Large intestine (tissue), 3 donors: ENCODE results near the gene GBP5. TPM values are rescaled to one million over a fixed set of nuclear protein-coding genes. Genes with fewer than 3 reads are reported as not detected.
"Not testable (repeated sequence)": the region's sequence is repeated elsewhere in the genome, so short reads cannot be mapped to it uniquely, and the experiment has no call there.

Experiments used
- DNase-seq, 2 donors: peaks; one replicate each; pipeline versions ENCODE4 v3.0.0 to v3.0.0-alpha.2; 2013
- H3K27ac ChIP-seq: one replicate; pipeline ENCODE4 v1.5.1; 2013; ENCODE audit warnings: low read length
- H3K27me3 ChIP-seq: 2 replicates; pipeline ENCODE4 v1.6.1; 2013; ENCODE audit warnings: low read length; ENCODE audit not compliant: control insufficient read depth, insufficient read depth
- H3K36me3 ChIP-seq: 2 replicates; pipeline ENCODE4 v1.6.1; 2013; ENCODE audit warnings: low read length; ENCODE audit not compliant: control insufficient read depth, insufficient read depth
- H3K4me1 ChIP-seq: one replicate; pipeline ENCODE4 v1.6.1; 2013; ENCODE audit warnings: low read length; ENCODE audit not compliant: control insufficient read depth, insufficient read depth
- H3K4me3 ChIP-seq: one replicate; pipeline ENCODE4 v1.5.1; 2013; ENCODE audit warnings: low read length
- H3K9me3 ChIP-seq: one replicate; pipeline ENCODE4 v1.6.1; 2013; ENCODE audit warnings: mild to moderate bottlenecking, low read depth, low read length, moderate library complexity; ENCODE audit not compliant: control insufficient read depth
- WGBS: methylation state at CpG from one replicate; pipeline ENCODE4 v1.1.5; 2013; ENCODE audit warnings: low lambda C conversion rate; ENCODE audit not compliant: insufficient coverage; 5-methylcytosine and 5-hydroxymethylcytosine counted together
- polyA plus RNA-seq: library from polyadenylated mRNA; unstranded; fragments of 120-200 nt; gene quantifications from one replicate; pipeline ENCODE4 v1.2.1, GENCODE V29; 2013

GBP5 gene
- polyA plus RNA-seq, 1 donor: 1.7 TPM

DNA sequence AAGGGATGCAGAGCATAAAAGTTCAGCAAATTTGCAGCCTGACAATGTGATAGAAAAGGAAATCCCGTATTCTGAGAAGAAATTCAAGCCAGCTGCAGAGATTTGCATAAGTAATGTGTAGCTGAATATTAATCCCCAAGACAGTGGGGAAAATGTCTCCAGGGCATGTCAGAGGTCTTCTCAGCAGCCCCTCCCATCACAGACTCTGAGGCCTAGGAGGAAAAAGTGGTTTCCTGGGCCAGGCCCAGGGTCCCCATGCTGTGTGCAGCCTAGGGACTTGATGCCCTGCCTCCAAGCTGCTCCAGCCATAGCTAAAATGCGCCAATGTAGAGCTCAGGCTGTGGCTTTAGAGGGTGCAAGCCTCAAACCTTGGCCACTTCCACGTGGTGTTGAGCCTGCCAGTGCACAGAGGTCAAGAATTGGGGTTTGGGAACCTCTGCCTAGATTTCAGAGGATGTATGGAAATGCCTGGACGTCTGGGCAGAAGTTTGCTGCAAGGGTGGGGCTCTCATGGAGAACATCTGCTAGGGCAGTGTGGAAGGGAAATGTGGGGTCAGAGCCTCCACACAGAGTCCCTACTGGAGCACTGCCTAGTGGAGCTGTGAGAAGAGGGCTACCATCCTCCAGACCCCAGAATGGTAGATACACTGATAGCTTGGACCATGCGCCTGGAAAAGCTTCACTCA is 11.6 kb upstream of the GBP5 start:
- not testable (repeated sequence) for H3K36me3 ChIP-seq, DNase-seq, H3K9me3 ChIP-seq, H3K4me1 ChIP-seq, H3K27ac ChIP-seq, H3K27me3 ChIP-seq, H3K4me3 ChIP-seq
- WGBS: no CpG with 5 or more reads among the region's 5 CpGs

DNA sequence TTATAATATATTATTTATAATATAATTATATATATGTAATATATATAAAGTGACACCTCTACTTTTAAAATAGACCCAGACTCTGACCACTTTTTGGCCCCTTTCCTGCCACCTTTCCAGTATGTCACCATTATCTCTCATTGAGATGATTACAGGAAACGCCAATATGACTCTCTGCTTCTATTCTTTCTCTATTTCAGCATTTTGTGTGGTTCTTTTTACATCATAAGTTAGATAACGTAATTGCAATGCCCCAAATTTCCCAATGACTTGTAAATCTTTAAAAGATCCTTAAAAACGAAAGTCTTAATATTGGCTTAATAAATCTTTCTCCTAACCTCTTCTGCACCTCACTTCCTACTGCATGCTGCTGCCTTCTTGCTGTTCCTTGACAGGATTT is 8.1 kb upstream of the GBP5 start:
- no peaks in the 10 kb centered on the region for H3K36me3 ChIP-seq
- peaks cover 4% of the 10 kb centered on the region for H3K9me3 ChIP-seq
- no peak overlapping the region for H3K4me3 ChIP-seq
- H3K4me1 ChIP-seq: no peaks in the 10 kb centered on the region
- no peaks in the 10 kb centered on the region for H3K27me3 ChIP-seq
- 87% methylated on average over 3 of the region's 3 CpGs for WGBS
- no peak for DNase-seq
- no peak overlapping the region for H3K27ac ChIP-seq

DNA sequence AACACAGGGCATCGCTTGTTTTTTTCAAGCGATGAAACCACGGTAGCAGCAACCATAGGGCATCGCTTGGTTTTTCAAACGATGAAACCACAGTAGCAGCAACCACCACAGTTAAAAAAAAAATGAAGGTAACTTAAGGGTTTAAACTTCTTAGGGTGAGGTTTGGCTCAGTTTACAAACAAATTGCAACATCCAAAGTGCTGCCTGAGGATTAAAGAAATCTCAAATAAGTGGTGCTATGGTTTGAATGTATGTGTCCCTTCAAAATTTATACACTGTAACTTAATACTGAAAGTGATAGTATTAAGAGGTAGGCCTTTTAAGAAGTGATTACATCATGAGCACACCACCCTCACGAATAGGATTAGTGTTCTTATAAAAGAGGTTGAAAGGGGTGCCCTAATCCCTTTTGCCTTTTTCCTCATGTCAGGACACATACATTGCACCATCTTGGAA is 6.4 kb upstream of the GBP5 start:
- Histone ChIP-seq H3K4me3 (no peak overlapping the region), H3K9me3 (no peaks in the 10 kb centered on the region), H3K27ac (no peak overlapping the region), H3K4me1 (no peaks in the 10 kb centered on the region), H3K36me3 (no peaks in the 10 kb centered on the region), H3K27me3 (no peaks in the 10 kb centered on the region)
- no peak for DNase-seq
- 92% methylated on average over 4 of the region's 6 CpGs for WGBS

DNA sequence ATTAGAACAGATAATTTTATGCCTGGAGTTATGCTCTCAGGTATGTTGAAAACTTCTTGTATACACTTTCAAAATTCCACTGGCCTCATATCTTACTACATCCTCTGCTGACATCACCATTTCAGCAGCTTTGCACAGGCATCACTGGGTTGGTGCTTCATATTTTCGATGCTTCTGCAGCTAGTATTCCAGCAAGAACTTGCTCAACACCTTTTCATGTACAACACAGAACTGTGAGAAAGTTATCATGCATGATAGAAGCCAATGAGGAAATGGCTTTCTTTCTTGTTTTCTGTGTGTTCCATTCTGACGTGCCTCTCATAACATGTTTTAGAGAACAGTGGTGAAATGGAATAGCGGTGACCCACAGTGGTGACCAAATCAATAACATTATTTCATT is 5.1 kb upstream of the GBP5 start:
- Histone ChIP-seq H3K27me3 (no peaks in the 10 kb centered on the region), H3K36me3 (no peaks in the 10 kb centered on the region), H3K9me3 (peaks cover 6% of the 10 kb centered on the region), H3K4me1 (no peaks in the 10 kb centered on the region), H3K4me3 (no peak overlapping the region), H3K27ac (no peak overlapping the region)
- WGBS: 70% methylated on average over 2 of the region's 3 CpGs
- DNase-seq: no peak

DNA sequence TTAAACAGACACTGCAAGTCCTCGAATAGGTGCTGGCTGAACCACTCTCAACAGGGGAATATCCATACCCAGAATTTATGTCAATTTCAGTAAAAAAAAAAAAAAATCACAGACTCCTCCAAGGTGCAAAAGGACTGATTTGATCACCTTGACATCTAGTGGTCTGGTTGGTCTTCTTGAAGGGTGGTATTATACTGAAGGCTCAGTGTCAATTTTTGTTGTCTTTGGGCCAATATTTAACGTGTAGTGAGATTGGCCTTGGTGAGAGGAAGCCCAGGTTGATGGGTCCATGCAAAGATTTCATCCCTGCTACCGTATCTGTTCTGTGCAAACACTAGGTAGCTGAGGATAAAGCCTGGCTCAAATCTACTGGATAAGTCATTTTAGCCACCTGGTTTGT is 4.0 kb upstream of the GBP5 start:
- Histone ChIP-seq H3K4me1 (no peaks in the 10 kb centered on the region), H3K27me3 (no peaks in the 10 kb centered on the region), H3K4me3 (no peak overlapping the region), H3K36me3 (no peaks in the 10 kb centered on the region), H3K9me3 (peaks cover 6% of the 10 kb centered on the region), H3K27ac (no peak overlapping the region)
- DNase-seq: no peak
- no CpG with 5 or more reads among the region's 3 CpGs for WGBS

DNA sequence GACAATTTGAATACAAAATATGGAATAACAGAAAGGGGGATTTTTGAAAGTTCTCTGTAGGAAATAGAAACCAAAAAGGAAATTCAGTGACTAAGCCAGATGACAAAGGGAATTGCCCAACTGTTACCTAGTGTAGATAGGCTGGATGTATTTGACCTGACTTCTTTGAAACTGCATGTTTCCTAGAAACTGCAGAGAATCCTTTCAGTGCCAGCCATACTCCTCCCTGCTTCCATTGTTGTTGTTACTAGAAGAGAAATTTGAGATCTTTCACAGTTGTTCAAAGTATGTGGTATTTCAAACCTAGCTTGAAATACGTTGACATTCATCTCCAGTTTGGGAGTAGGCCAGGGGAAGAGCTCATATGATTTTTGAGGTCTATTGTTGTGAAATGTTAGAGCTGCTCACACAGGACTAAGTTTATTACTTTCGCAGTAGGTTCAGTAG is 1.8 kb upstream of the GBP5 start:
- H3K4me3 ChIP-seq: no peak overlapping the region
- WGBS: no CpG with 5 or more reads among the region's 2 CpGs
- no peaks in the 10 kb centered on the region for H3K27me3 ChIP-seq
- peaks cover 6% of the 10 kb centered on the region for H3K9me3 ChIP-seq
- H3K27ac ChIP-seq: no peak overlapping the region
- DNase-seq: no peak
- no peaks in the 10 kb centered on the region for H3K4me1 ChIP-seq
- no peaks in the 10 kb centered on the region for H3K36me3 ChIP-seq

DNA sequence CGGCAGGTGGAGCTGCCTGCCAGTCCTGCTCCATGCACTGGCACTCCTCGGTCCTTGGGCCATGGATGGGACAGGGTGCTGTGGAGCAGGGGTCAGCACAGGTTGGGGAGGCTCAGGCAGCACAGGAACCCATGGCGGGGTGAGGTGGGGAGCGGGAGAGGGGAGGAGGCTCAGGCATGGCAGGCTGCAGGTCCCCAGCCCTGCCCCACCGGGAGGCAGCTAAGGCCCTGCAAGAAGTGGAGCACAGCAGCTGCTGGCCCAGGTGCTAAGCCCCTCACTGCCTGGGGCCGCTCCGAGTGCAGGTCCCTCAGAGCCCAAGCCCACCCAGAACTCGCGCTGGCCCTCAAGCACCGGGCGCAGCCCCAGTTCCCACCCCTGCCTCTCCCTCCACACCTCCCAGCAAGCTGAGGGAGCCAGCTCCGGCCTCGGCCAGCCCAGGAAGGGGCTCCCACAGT is 691 bp upstream of the GBP5 start:
- Histone ChIP-seq H3K36me3 (no peaks in the 10 kb centered on the region), H3K4me1 (no peaks in the 10 kb centered on the region), H3K9me3 (peaks cover 6% of the 10 kb centered on the region), H3K27ac (no peak overlapping the region), H3K27me3 (no peaks in the 10 kb centered on the region), H3K4me3 (no peak overlapping the region)
- no CpG with 5 or more reads among the region's 13 CpGs for WGBS
- no peak for DNase-seq

DNA sequence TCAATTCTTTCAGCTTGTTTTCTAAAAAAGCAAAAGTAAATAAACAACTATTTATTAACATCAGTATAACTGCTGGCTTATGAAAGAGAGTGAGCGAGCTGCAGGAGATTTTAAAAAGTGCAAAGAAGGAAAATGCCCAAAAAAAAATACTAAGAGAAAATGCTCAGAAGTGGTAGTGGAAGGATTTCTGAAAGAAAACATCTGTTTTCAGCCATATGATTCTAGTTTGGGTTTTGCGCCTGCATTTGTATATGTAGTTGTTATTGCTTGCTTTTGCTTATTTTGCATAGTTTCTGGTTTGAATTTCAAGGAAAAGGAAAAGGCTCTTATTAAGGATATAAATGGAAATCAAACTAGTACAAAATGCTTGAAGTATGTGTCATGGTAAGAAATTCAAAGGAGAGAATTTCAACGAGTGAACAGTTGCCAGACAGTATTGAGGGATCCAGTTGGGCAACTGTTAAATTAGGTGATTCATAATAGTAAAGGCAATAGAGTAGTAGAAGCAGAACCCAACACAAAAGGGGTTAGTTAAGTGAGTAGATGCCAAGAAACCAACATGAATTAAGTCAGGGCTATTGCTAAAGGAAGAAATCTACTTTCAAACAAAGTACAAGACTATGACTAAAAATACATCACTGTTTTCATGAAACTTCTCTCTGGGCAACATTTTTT is 1.2 kb downstream of the GBP5 start:
- H3K36me3 ChIP-seq: no peaks in the 10 kb centered on the region
- no peak overlapping the region for H3K4me3 ChIP-seq
- no peak for DNase-seq
- 94% methylated on average over 2 of the region's 3 CpGs for WGBS
- H3K9me3 ChIP-seq: peaks cover 6% of the 10 kb centered on the region
- no peak overlapping the region for H3K27ac ChIP-seq
- no peaks in the 10 kb centered on the region for H3K4me1 ChIP-seq
- H3K27me3 ChIP-seq: no peaks in the 10 kb centered on the region

DNA sequence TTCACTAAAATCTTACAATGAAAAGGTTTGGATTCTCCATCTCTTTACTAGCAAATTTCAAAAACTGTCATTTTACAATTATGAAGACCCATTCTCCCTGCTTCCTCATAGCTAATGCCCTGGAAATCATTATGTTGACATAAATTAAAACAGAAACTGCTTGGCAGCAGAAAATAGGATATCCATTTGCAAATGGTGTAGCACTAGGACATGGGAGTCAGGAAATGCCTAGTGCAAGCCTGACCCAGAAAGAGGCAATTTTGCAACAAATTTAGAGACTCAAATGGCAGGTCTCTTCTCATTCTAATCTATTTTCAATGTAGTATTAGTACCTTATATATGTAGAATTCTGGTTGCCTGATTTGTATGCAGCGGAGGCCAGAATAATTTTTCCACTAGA is 2.2 kb downstream of the GBP5 start:
- no peaks in the 10 kb centered on the region for H3K27me3 ChIP-seq
- no peak overlapping the region for H3K27ac ChIP-seq
- no peaks in the 10 kb centered on the region for H3K4me1 ChIP-seq
- no peak overlapping the region for H3K4me3 ChIP-seq
- WGBS: no CpG with 5 or more reads among the region's 1 CpG
- no peaks in the 10 kb centered on the region for H3K36me3 ChIP-seq
- no peak for DNase-seq
- H3K9me3 ChIP-seq: peaks cover 6% of the 10 kb centered on the region

DNA sequence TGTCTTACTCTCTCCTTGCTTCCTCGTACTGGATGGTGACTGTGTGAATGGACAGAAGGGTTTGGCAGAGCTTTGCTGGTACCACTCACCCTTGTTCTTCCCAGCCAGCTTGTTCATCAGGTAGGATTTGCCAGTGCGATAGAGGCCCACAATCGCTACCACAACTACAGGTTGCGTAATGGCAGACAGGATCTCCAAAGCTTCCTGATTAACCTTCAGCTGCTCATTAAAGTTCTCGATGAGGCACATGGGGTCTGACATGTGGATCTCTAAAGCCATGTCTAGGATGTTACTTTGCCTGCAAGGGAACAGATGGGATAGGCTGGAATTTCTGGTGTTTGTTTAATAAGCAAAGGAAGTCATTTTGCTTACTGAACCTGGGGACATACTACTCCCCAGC is 3.4 kb downstream of the GBP5 start:
- no peaks in the 10 kb centered on the region for H3K36me3 ChIP-seq
- H3K9me3 ChIP-seq: peaks cover 6% of the 10 kb centered on the region
- no peaks in the 10 kb centered on the region for H3K4me1 ChIP-seq
- no peak overlapping the region for H3K4me3 ChIP-seq
- H3K27ac ChIP-seq: no peak overlapping the region
- no peaks in the 10 kb centered on the region for H3K27me3 ChIP-seq
- WGBS: no CpG with 5 or more reads among the region's 5 CpGs
- no peak for DNase-seq

DNA sequence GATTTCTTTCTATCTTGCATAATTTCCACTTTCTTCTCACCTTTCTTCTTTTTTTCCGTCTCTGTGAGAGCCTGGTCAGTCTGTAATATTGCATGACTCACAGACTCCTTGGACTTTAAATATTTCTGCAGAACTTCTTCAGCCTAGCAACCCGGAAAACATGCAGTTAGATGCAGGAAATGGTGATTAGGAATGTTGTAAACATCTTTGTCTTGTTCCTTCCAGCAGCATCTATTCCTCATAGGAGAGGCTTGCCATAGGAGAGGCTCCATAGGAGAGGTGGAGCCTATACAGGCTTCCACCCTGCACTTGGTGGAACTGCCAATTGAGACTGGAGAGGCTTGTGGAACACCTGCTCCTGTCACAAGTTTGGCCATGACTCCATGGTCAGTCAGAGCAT is 10.0 kb downstream of the GBP5 start:
- Histone ChIP-seq H3K36me3 (no peaks in the 10 kb centered on the region), H3K4me1 (no peaks in the 10 kb centered on the region), H3K9me3 (no peaks in the 10 kb centered on the region), H3K27me3 (peaks cover 2% of the 10 kb centered on the region), H3K27ac (no peak overlapping the region), H3K4me3 (no peak overlapping the region)
- 63% methylated on average over 1 of the region's 2 CpGs for WGBS
- DNase-seq: peak in 1 of 2 donors; percentile 16
